ELR (cell line): ENCODE measurements around the gene DCAKD.
A peak's percentile ranks its signal among the peaks of the same experiment; 100 is the strongest.

Experiments used
- DNase-seq: peaks from one replicate; pipeline ENCODE4 v3.0.0-alpha.2; 2015; ENCODE audit warnings: low read depth

The DCAKD gene

GRCh38 chr17:44999433-44999832, 52.0 kb downstream of the DCAKD start:
- DNase-seq, result no peak

GRCh38 chr17:44998646-44999045, 52.8 kb downstream of the DCAKD start:
- no peak for DNase-seq

GRCh38 chr17:44997733-44998520, 53.5 kb downstream of the DCAKD start:
- DNase-seq, result no peak

- no peak for DNase-seq
Observed at GRCh38 chr17:44996304-44996703, 55.1 kb downstream of the DCAKD start.

GRCh38 chr17:44995436-44996001, 55.9 kb downstream of the DCAKD start:
- DNase-seq, result no peak

- DNase-seq, result no peak
Observed at GRCh38 chr17:44992242-44992939, 59.0 kb downstream of the DCAKD start.

GRCh38 chr17:44990994-44991393, 60.4 kb downstream of the DCAKD start:
- peak; percentile 37 for DNase-seq

- no peak for DNase-seq
Observed at GRCh38 chr17:44989552-44990138, 61.8 kb downstream of the DCAKD start.

GRCh38 chr17:44988044-44988942, 63.1 kb downstream of the DCAKD start:
- no peak for DNase-seq

GRCh38 chr17:44983563-44983962, 67.9 kb downstream of the DCAKD start:
- no peak for DNase-seq

- no peak for DNase-seq
Observed at GRCh38 chr17:44982113-44982702, 69.2 kb downstream of the DCAKD start.

- DNase-seq, result peak; percentile 88
Observed at GRCh38 chr17:44981221-44981968, 70.0 kb downstream of the DCAKD start.

GRCh38 chr17:44979426-44979995, 71.9 kb downstream of the DCAKD start:
- no peak for DNase-seq

GRCh38 chr17:44978807-44979206, 72.6 kb downstream of the DCAKD start:
- DNase-seq, result no peak

GRCh38 chr17:44977814-44978550, 73.5 kb downstream of the DCAKD start:
- no peak for DNase-seq

GRCh38 chr17:44977065-44977464, 74.4 kb downstream of the DCAKD start:
- no peak for DNase-seq

GRCh38 chr17:44976206-44976605, 75.2 kb downstream of the DCAKD start:
- no peak for DNase-seq
